HepG2 (cell line): ENCODE data around the gene NBEAL1. TPM values are rescaled to one million over a fixed set of nuclear protein-coding genes. Genes with fewer than 3 reads are reported as not detected.

Experiments used
- ATAC-seq: fragments of 200-7000 bp; cut with Tn5 transposase; 3 replicates; pipeline ENCODE4 v1.9.1; 2020; ENCODE audit warnings: mild to moderate bottlenecking, moderate library complexity
- BruUV-seq: library from RNA; stranded (reverse); fragments of 400-500 nt; replicated peaks from 2 replicates; lab custom pipeline; 2021; lab: Mats Ljungman, UMichigan
- CTCF ChIA-PET: fragments of 300-600 bp; formaldehyde crosslinking; extraction: SDS; loops from one replicate; lab custom pipeline; 2021; ENCODE audit warnings: low total read pairs, inconsistent platforms, low intra/inter-chr PET ratio; lab: Yijun Ruan, JAX
- POLR2A ChIA-PET: fragments of 350-600 bp; sonication (Branson Sonifier 250); formaldehyde crosslinking; loops from one replicate; lab custom pipeline; 2020; ENCODE audit warnings: antibody characterized with exemption, inconsistent platforms; lab: Yijun Ruan, JAX
- DNase-seq: peaks from one replicate; pipeline ENCODE4 v3.0.0-alpha.2; 2015; ENCODE audit warnings: low spot score
- FAIRE-seq: peaks from 3 replicates; lab custom pipeline; 2011; peaks lifted over from hg19 to GRCh38; lab: Jason Lieb, UNC
- H2AFZ ChIP-seq: one replicate; pipeline ENCODE4 v1.6.1; 2011; ENCODE audit warnings: low read length, inconsistent platforms
- H3K27ac ChIP-seq: fragments of 300-600 bp; 3 replicates; pipeline ENCODE4 v1.8.0; 2011; ENCODE audit warnings: mixed run types, mild to moderate bottlenecking, mixed read lengths, low read length, inconsistent platforms; ENCODE audit not compliant: insufficient read depth; ENCODE audit errors: extremely low read length
- H3K27me3 ChIP-seq, 2 experiments: fragments of 200-600 bp in 1 of 2; 2 replicates in 1 of 2; 3 replicates in 1 of 2; pipeline versions ENCODE4 v1.6.0 to v1.8.0; 2011; ENCODE audit warnings: low read length in 2 of 2, mild to moderate bottlenecking in 2 of 2, moderate library complexity in 2 of 2, inconsistent platforms in 1 of 2; ENCODE audit not compliant: insufficient read depth in 2 of 2, control insufficient read depth in 1 of 2
- H3K36me3 ChIP-seq, 2 experiments: fragments of 200-600 bp in 1 of 2; replicated peaks in 1 of 2; 2 replicates in 1 of 2; 3 replicates in 1 of 2; pipeline versions ENCODE4 v1.5.1 to v1.8.0; 2011; ENCODE audit warnings: low read length in 2 of 2, inconsistent platforms in 1 of 2; ENCODE audit not compliant: insufficient read depth in 2 of 2, control insufficient read depth in 1 of 2
- H3K4me1 ChIP-seq: 2 replicates; pipeline ENCODE4 v1.5.1; 2012; ENCODE audit warnings: low read length, inconsistent platforms; ENCODE audit not compliant: insufficient read depth
- H3K4me2 ChIP-seq: 2 replicates; pipeline ENCODE4 v1.6.0; 2011; ENCODE audit warnings: low read depth, low read length, inconsistent platforms
- H3K4me3 ChIP-seq, 3 experiments: fragments of 200-600 bp in 1 of 3; sonication (generic), shearing (Covaris generic) in 1 of 3; replicated peaks in 1 of 3; 2 replicates each; pipeline ENCODE4 v1.5.1; 2011 to 2016; ENCODE audit warnings: low read length in 3 of 3, inconsistent platforms in 2 of 3, low read depth in 2 of 3, mild to moderate bottlenecking in 2 of 3, control low read depth in 1 of 3, mixed read lengths in 1 of 3; ENCODE audit not compliant: insufficient read depth in 1 of 3
- H3K79me2 ChIP-seq: one replicate; pipeline ENCODE4 v1.6.1; 2011; ENCODE audit warnings: low read length, inconsistent platforms; ENCODE audit not compliant: insufficient read depth
- H3K9ac ChIP-seq: 2 replicates; pipeline ENCODE4 v1.6.0; 2011; ENCODE audit warnings: mild to moderate bottlenecking, low read depth, low read length, inconsistent platforms; ENCODE audit not compliant: insufficient read depth
- H3K9me3 ChIP-seq: 2 replicates; pipeline ENCODE4 v1.5.1; 2012; ENCODE audit warnings: mild to moderate bottlenecking, low read length
- H4K20me1 ChIP-seq: 2 replicates; pipeline ENCODE4 v1.6.0; 2011; ENCODE audit warnings: inconsistent platforms, mild to moderate bottlenecking, low read length, moderate library complexity; ENCODE audit not compliant: insufficient read depth
- GLI4 ChIP-seq: sonication (generic); formaldehyde crosslinking; IDR thresholded peaks from 2 replicates; pipeline ENCODE4 v1.5.1; 2020; ENCODE audit warnings: missing genetic modification reagents, mild to moderate bottlenecking, moderate library complexity, borderline replicate concordance
- MBNL3 ChIP-seq: fragments of 250-450 bp; sonication (Bioruptor Pico); conservative IDR thresholded peaks from 2 replicates; pipeline ENCODE4 v1.8.0; 2022; ENCODE audit warnings: mild to moderate bottlenecking, inconsistent platforms
- MIER2 ChIP-seq: IDR thresholded peaks from 2 replicates; pipeline ENCODE4 v1.6.1; 2016; ENCODE audit warnings: missing biosample characterization, missing genetic modification reagents
- NCOR1 ChIP-seq: fragments of 200-600 bp; sonication (generic); IDR thresholded peaks from 2 replicates; pipeline ENCODE4 v1.7.0; 2017; ENCODE audit warnings: antibody characterized with exemption, low read length, borderline replicate concordance
- SIX1 ChIP-seq: sonication (generic); formaldehyde crosslinking; IDR thresholded peaks from 2 replicates; pipeline ENCODE4 v1.4.0; 2020; ENCODE audit warnings: missing genetic modification reagents, borderline replicate concordance
- SIX4 ChIP-seq: sonication (generic); formaldehyde crosslinking; IDR thresholded peaks from 2 replicates; pipeline ENCODE4 v1.4.0; 2020; ENCODE audit warnings: missing genetic modification reagents
- SP140L ChIP-seq: sonication (generic); formaldehyde crosslinking; IDR thresholded peaks from 2 replicates; pipeline ENCODE4 v1.4.0; 2020; ENCODE audit warnings: missing genetic modification reagents, borderline replicate concordance
- SPEN ChIP-seq: sonication (generic); formaldehyde crosslinking; IDR thresholded peaks from 2 replicates; pipeline ENCODE4 v1.5.1; 2020; ENCODE audit warnings: low read depth, mild to moderate bottlenecking, missing genetic modification reagents
- YY1 ChIP-seq: IDR thresholded peaks from 2 replicates; pipeline ENCODE4 v1.6.1; 2011; ENCODE audit warnings: low read length, low read depth, moderate library complexity, mild to moderate bottlenecking; ENCODE audit not compliant: insufficient read depth, insufficient replicate concordance
- ZFP36 ChIP-seq: fragments of 150-350 bp; IDR thresholded peaks from 2 replicates; pipeline ENCODE4 v1.6.1; 2018; ENCODE audit warnings: borderline replicate concordance, low read length, low read depth; ENCODE audit not compliant: partially characterized antibody
- ZNF234 ChIP-seq: sonication (generic); formaldehyde crosslinking; conservative IDR thresholded peaks from 2 replicates; pipeline ENCODE4 v1.5.1; 2020; ENCODE audit warnings: mild to moderate bottlenecking, missing genetic modification reagents
- ZNF644 ChIP-seq: IDR thresholded peaks from 2 replicates; pipeline ENCODE4 v1.6.1; 2016; ENCODE audit warnings: low read depth
- ZNF720 ChIP-seq: sonication (generic); formaldehyde crosslinking; IDR thresholded peaks from 2 replicates; pipeline ENCODE4 v1.4.0; 2020; ENCODE audit warnings: missing genetic modification reagents
- ZSCAN30 ChIP-seq: sonication (generic); formaldehyde crosslinking; IDR thresholded peaks from 2 replicates; pipeline ENCODE4 v1.5.0; 2020; ENCODE audit warnings: mild to moderate bottlenecking, missing genetic modification reagents
- WGBS: methylation state at CpG from one replicate; pipeline ENCODE4 v1.1.6; 2017; ENCODE audit warnings: low lambda C conversion rate; 5-methylcytosine and 5-hydroxymethylcytosine counted together
- in situ Hi-C: cut with HindIII; loops from 2 replicates; pipeline ENCODE4 v1.10.0; 2017; ENCODE audit warnings: low pct_unique_long_range_greater_than_20kb; ENCODE audit not compliant: extremely low pct_ligation_motif_present
- intact Hi-C: fragments of 100-400 bp; cut with micrococcal nuclease; formaldehyde crosslinking; loops from one replicate; pipeline ENCODE4 v1.10.0; 2022; ENCODE audit not compliant: unreplicated experiment
- polyA plus RNA-seq, 8 experiments: library from polyadenylated mRNA; depleted of rRNA in 3 of 8; stranded (reverse) in 7 of 8; unstranded in 1 of 8; fragments of >200 nt; fragmentation: Illumina TruSeq in 4 of 8; extraction: Trizol in 4 of 8; gene quantifications; 2 replicates each; pipeline versions ENCODE4 v1.2.1 to v1.2.3, GENCODE V29; 2011 to 2016; ENCODE audit warnings: low read depth in 4 of 8, missing spikeins in 1 of 8, mixed read lengths in 1 of 8; ENCODE audit not compliant: insufficient read depth in 1 of 8
- total RNA-seq, 5 experiments: library from RNA; depleted of rRNA; stranded (reverse); fragments of >200 nt; fragmentation: Illumina TruSeq; extraction: Trizol; gene quantifications; 2 replicates each; pipeline ENCODE4 v1.2.3, GENCODE V29; 2016; ENCODE audit warnings: low read depth in 1 of 5
- TF ChIP-seq, protein P1 (sequence below): sonication (generic); formaldehyde crosslinking; IDR thresholded peaks from 2 replicates; pipeline ENCODE4 v1.9.0; 2021; ENCODE audit warnings: missing genetic modification reagents, mild to moderate bottlenecking, borderline replicate concordance
- TF ChIP-seq, protein P2 (sequence below): IDR thresholded peaks from 2 replicates; pipeline ENCODE4 v1.6.1; 2016; ENCODE audit warnings: low read depth, missing genetic modification reagents, missing compliant biosample characterization
- TF ChIP-seq, protein P3 (sequence below): sonication (generic); formaldehyde crosslinking; conservative IDR thresholded peaks from 2 replicates; pipeline ENCODE4 v1.8.0; 2022; ENCODE audit warnings: low read depth, missing genetic modification reagents

The NBEAL1 gene
- total and polyA plus RNA-seq, 2 of the 13 experiments (the other 11 are each of a cell fraction or from before 2014, with no cell fraction given), result 6.4 to 15.7 TPM

DNA sequence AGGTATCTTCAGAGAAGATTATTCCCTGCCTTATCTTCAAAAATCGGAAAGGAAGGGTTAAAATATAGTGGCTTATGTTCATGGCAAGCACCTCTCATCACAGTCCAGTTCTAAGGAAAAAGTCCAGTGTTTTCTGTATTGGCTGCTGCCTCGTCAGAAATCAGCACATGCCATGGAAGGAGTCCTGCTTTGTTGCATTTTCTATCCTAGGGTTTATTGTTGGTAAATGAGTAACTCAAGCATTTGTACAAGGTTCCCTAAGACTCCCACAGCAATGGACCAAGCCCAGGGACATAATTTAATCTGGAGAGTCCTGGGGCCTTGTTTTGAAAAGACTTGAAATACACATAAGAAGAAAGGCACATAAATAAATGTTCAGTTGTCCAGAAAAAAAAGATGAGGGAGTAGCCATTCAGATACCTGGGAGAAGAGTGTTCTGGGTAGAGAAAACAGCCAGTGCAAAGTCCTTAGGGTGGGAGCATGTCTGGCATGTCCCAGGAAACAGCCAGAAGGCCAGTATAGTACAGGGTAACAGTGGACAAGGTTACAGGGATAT lies 26.4 kb downstream of the NBEAL1 start:
- H3K4me1 ChIP-seq, result peaks cover 40% of the 10 kb centered on the region
- no peaks in the 10 kb centered on the region for H3K27me3 ChIP-seq
- in situ Hi-C loops (no loop called here), intact Hi-C loops (no loop called here)
- no peaks in the 10 kb centered on the region for H3K9me3 ChIP-seq
- no peaks in the 10 kb centered on the region for H4K20me1 ChIP-seq
- DNase-seq (peak; percentile 69), FAIRE-seq (no peak), ATAC-seq (peak; percentile 100)
- H3K9ac ChIP-seq, result no peak overlapping the region
- no peak overlapping the region for H3K4me3 ChIP-seq
- H3K27ac ChIP-seq, result peak overlapping the region; percentile 25
- H3K79me2 ChIP-seq, result no peaks in the 10 kb centered on the region
- WGBS, result 38% methylated on average over 2 of the region's 2 CpGs
- no TSS peak for BruUV-seq
- ChIA-PET POLR2A (no interaction called here), CTCF (no interaction called here)
- H2AFZ ChIP-seq, result no peak overlapping the region
- H3K36me3 ChIP-seq, result peaks cover 1 to 10% of the 10 kb centered on the region in 2 experiments; a peak in 4 of 5 replicates
- H3K4me2 ChIP-seq, result 0 out of 2 replicates have a peak overlapping the region, but pooled peaks have one; percentile 3
- TF ChIP-seq NCOR1, result peak; percentile 31; the same call in 1 of the 2 replicates
- no peak for TF ChIP-seq SIX1 (CRISPR knock-in tag)
- TF ChIP-seq, protein P1, sequence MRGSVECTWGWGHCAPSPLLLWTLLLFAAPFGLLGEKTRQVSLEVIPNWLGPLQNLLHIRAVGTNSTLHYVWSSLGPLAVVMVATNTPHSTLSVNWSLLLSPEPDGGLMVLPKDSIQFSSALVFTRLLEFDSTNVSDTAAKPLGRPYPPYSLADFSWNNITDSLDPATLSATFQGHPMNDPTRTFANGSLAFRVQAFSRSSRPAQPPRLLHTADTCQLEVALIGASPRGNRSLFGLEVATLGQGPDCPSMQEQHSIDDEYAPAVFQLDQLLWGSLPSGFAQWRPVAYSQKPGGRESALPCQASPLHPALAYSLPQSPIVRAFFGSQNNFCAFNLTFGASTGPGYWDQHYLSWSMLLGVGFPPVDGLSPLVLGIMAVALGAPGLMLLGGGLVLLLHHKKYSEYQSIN (CRISPR knock-in tag), result no peak
- no peak for TF ChIP-seq GLI4
- no peak; the same call in 1 of the 2 replicates for TF ChIP-seq SP140L (CRISPR knock-in tag)
- no peak for TF ChIP-seq ZFP36
- no peak for TF ChIP-seq ZNF234 (CRISPR knock-in tag)
- no peak for TF ChIP-seq MBNL3 (CRISPR knock-in tag)
- no peak for TF ChIP-seq SIX4 (CRISPR knock-in tag)
- TF ChIP-seq MIER2, result 0 out of 2 replicates have a peak, but pooled peaks have one; percentile 14
- 0 out of 2 replicates have a peak, but pooled peaks have one; percentile 46 for TF ChIP-seq ZNF644 (CRISPR knock-in tag)
- TF ChIP-seq ZNF720 (CRISPR knock-in tag), result no peak
- 0 out of 2 replicates have a peak, but pooled peaks have one; percentile 14 for TF ChIP-seq SPEN (CRISPR knock-in tag)
- TF ChIP-seq YY1, result no peak
- TF ChIP-seq, protein P2, sequence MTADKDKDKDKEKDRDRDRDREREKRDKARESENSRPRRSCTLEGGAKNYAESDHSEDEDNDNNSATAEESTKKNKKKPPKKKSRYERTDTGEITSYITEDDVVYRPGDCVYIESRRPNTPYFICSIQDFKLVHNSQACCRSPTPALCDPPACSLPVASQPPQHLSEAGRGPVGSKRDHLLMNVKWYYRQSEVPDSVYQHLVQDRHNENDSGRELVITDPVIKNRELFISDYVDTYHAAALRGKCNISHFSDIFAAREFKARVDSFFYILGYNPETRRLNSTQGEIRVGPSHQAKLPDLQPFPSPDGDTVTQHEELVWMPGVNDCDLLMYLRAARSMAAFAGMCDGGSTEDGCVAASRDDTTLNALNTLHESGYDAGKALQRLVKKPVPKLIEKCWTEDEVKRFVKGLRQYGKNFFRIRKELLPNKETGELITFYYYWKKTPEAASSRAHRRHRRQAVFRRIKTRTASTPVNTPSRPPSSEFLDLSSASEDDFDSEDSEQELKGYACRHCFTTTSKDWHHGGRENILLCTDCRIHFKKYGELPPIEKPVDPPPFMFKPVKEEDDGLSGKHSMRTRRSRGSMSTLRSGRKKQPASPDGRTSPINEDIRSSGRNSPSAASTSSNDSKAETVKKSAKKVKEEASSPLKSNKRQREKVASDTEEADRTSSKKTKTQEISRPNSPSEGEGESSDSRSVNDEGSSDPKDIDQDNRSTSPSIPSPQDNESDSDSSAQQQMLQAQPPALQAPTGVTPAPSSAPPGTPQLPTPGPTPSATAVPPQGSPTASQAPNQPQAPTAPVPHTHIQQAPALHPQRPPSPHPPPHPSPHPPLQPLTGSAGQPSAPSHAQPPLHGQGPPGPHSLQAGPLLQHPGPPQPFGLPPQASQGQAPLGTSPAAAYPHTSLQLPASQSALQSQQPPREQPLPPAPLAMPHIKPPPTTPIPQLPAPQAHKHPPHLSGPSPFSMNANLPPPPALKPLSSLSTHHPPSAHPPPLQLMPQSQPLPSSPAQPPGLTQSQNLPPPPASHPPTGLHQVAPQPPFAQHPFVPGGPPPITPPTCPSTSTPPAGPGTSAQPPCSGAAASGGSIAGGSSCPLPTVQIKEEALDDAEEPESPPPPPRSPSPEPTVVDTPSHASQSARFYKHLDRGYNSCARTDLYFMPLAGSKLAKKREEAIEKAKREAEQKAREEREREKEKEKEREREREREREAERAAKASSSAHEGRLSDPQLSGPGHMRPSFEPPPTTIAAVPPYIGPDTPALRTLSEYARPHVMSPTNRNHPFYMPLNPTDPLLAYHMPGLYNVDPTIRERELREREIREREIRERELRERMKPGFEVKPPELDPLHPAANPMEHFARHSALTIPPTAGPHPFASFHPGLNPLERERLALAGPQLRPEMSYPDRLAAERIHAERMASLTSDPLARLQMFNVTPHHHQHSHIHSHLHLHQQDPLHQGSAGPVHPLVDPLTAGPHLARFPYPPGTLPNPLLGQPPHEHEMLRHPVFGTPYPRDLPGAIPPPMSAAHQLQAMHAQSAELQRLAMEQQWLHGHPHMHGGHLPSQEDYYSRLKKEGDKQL, result no peak
- TF ChIP-seq, protein P3, sequence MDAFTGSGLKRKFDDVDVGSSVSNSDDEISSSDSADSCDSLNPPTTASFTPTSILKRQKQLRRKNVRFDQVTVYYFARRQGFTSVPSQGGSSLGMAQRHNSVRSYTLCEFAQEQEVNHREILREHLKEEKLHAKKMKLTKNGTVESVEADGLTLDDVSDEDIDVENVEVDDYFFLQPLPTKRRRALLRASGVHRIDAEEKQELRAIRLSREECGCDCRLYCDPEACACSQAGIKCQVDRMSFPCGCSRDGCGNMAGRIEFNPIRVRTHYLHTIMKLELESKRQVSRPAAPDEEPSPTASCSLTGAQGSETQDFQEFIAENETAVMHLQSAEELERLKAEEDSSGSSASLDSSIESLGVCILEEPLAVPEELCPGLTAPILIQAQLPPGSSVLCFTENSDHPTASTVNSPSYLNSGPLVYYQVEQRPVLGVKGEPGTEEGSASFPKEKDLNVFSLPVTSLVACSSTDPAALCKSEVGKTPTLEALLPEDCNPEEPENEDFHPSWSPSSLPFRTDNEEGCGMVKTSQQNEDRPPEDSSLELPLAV (CRISPR knock-in tag), result no peak
- TF ChIP-seq ZSCAN30 (CRISPR knock-in tag), result no peak
